Smooth muscle cell (in vitro differentiated cells): ENCODE data around the gene FOXJ1. TPM values are rescaled to one million over a fixed set of nuclear protein-coding genes. Genes with fewer than 3 reads are reported as not detected.

Source experiments
- DNase-seq: peaks from one replicate; lab custom pipeline; 2025; ENCODE audit not compliant: unreplicated experiment; lab: John Stamatoyannopoulos, UW
- H2AFZ ChIP-seq: fragments of 200-600 bp; sonication (generic); 2 replicates; pipeline ENCODE4 v1.6.0; 2016; ENCODE audit warnings: antibody characterized with exemption, low read depth, mild to moderate bottlenecking
- H3F3A ChIP-seq: fragments of 200-600 bp; sonication (generic); 2 replicates; pipeline ENCODE4 v1.6.0; 2017; ENCODE audit warnings: antibody characterized with exemption, low read depth
- H3K27ac ChIP-seq: fragments of 200-600 bp; sonication (generic); 2 replicates; pipeline ENCODE4 v1.5.1; 2016; ENCODE audit warnings: low read depth, mild to moderate bottlenecking
- H3K27me3 ChIP-seq: fragments of 200-600 bp; sonication (generic); 2 replicates; pipeline ENCODE4 v1.6.1; 2016; ENCODE audit warnings: low read depth, mild to moderate bottlenecking
- H3K36me3 ChIP-seq: fragments of 200-600 bp; sonication (generic); 2 replicates; pipeline ENCODE4 v1.5.1; 2016; ENCODE audit warnings: low read depth
- H3K4me1 ChIP-seq: fragments of 200-600 bp; sonication (generic); 2 replicates; pipeline ENCODE4 v1.5.1; 2016; ENCODE audit warnings: low read depth
- H3K4me2 ChIP-seq: fragments of 200-600 bp; sonication (generic); 2 replicates; pipeline ENCODE4 v1.6.0; 2016; ENCODE audit warnings: mild to moderate bottlenecking
- H3K4me3 ChIP-seq: fragments of 200-600 bp; sonication (generic); 2 replicates; pipeline ENCODE4 v1.5.1; 2016; ENCODE audit warnings: mild to moderate bottlenecking
- H3K79me2 ChIP-seq: fragments of 200-600 bp; sonication (generic); 2 replicates; pipeline ENCODE4 v1.6.0; 2016; ENCODE audit warnings: low read depth, mild to moderate bottlenecking
- H3K9ac ChIP-seq: fragments of 200-600 bp; sonication (generic); 2 replicates; pipeline ENCODE4 v1.6.0; 2016; ENCODE audit warnings: low read depth
- H3K9me3 ChIP-seq: fragments of 200-600 bp; sonication (generic); replicated peaks from 2 replicates; pipeline ENCODE4 v1.5.1; 2016; ENCODE audit warnings: low read depth
- H4K20me1 ChIP-seq: fragments of 200-600 bp; sonication (generic); 2 replicates; pipeline ENCODE4 v1.6.0; 2016; ENCODE audit warnings: low read depth
- CTCF ChIP-seq: fragments of 200-600 bp; sonication (generic); IDR thresholded peaks from 2 replicates; pipeline ENCODE4 v1.5.1; 2017; ENCODE audit warnings: borderline replicate concordance, mild to moderate bottlenecking, antibody characterized with exemption; ENCODE audit not compliant: insufficient read depth, poor library complexity, severe bottlenecking
- WGBS: methylation state at CpG from one replicate; pipeline ENCODE4 v1.1.7; 2016; ENCODE audit warnings: low lambda C conversion rate; 5-methylcytosine and 5-hydroxymethylcytosine counted together
- polyA plus RNA-seq: library from polyadenylated mRNA; unstranded; fragments of >200 nt; fragmentation: Nextera tagmentation; extraction: Ambion mirVana; gene quantifications from 2 replicates; pipeline ENCODE4 v1.2.1, GENCODE V29; 2016
- total RNA-seq: library from RNA; depleted of rRNA; stranded (reverse); fragments of >200 nt; gene quantifications from 2 replicates; pipeline ENCODE4 v1.2.3, GENCODE V29; 2014

The FOXJ1 gene
- total and polyA plus RNA-seq, 2 experiments from 2014 or later, result not detected

GRCh38 chr17:76161619-76162266, 20.7 kb upstream of the FOXJ1 start:
- 71% methylated on average over 20 of the region's 20 CpGs for WGBS
- no peak overlapping the region for H3K27ac ChIP-seq
- DNase-seq, result no peak
- no peaks in the 10 kb centered on the region for H3F3A ChIP-seq
- no peaks in the 10 kb centered on the region for H3K27me3 ChIP-seq
- H3K9ac ChIP-seq, result no peak overlapping the region
- no peak overlapping the region for H3K4me3 ChIP-seq
- no peaks in the 10 kb centered on the region for H3K9me3 ChIP-seq
- no peak overlapping the region for H2AFZ ChIP-seq
- no peaks in the 10 kb centered on the region for H3K4me1 ChIP-seq
- H3K79me2 ChIP-seq, result no peaks in the 10 kb centered on the region
- H4K20me1 ChIP-seq, result no peaks in the 10 kb centered on the region
- H3K4me2 ChIP-seq, result no peak overlapping the region
- H3K36me3 ChIP-seq, result no peaks in the 10 kb centered on the region
- no peak for TF ChIP-seq CTCF

GRCh38 chr17:76160896-76161528, 20.0 kb upstream of the FOXJ1 start:
- no peak for TF ChIP-seq CTCF
- Histone ChIP-seq H3K4me3 (no peak overlapping the region), H3K9ac (no peak overlapping the region), H3K36me3 (no peaks in the 10 kb centered on the region), H3F3A (no peaks in the 10 kb centered on the region), H3K9me3 (no peaks in the 10 kb centered on the region), H2AFZ (peak overlapping the region; percentile 48), H3K79me2 (no peaks in the 10 kb centered on the region), H3K4me2 (no peak overlapping the region), H3K27ac (no peak overlapping the region), H3K27me3 (no peaks in the 10 kb centered on the region), H3K4me1 (no peaks in the 10 kb centered on the region), H4K20me1 (no peaks in the 10 kb centered on the region)
- WGBS, result 45% methylated on average over 8 of the region's 8 CpGs
- no peak for DNase-seq

GRCh38 chr17:76159157-76159556, 18.1 kb upstream of the FOXJ1 start:
- Histone ChIP-seq H3K9me3 (no peaks in the 10 kb centered on the region), H4K20me1 (no peaks in the 10 kb centered on the region), H3F3A (no peaks in the 10 kb centered on the region), H2AFZ (no peak overlapping the region), H3K9ac (no peak overlapping the region), H3K4me2 (no peak overlapping the region), H3K27ac (no peak overlapping the region), H3K79me2 (no peaks in the 10 kb centered on the region), H3K27me3 (no peaks in the 10 kb centered on the region), H3K36me3 (no peaks in the 10 kb centered on the region), H3K4me1 (no peaks in the 10 kb centered on the region), H3K4me3 (no peak overlapping the region)
- no peak for DNase-seq
- no peak for TF ChIP-seq CTCF
- 97% methylated on average over 9 of the region's 9 CpGs for WGBS

- no peak for TF ChIP-seq CTCF
- H2AFZ ChIP-seq, result no peak overlapping the region
- no peaks in the 10 kb centered on the region for H3K36me3 ChIP-seq
- H3K4me3 ChIP-seq, result no peak overlapping the region
- no peak overlapping the region for H3K9ac ChIP-seq
- H3K79me2 ChIP-seq, result no peaks in the 10 kb centered on the region
- WGBS, result 87% methylated on average over 5 of the region's 5 CpGs
- H4K20me1 ChIP-seq, result no peaks in the 10 kb centered on the region
- H3K4me1 ChIP-seq, result no peaks in the 10 kb centered on the region
- H3K9me3 ChIP-seq, result no peaks in the 10 kb centered on the region
- H3F3A ChIP-seq, result no peaks in the 10 kb centered on the region
- H3K27me3 ChIP-seq, result no peaks in the 10 kb centered on the region
- H3K27ac ChIP-seq, result no peak overlapping the region
- no peak for DNase-seq
- no peak overlapping the region for H3K4me2 ChIP-seq
These were observed 16.7 kb upstream of the FOXJ1 start for GRCh38 chr17:76157759-76158158.
